ENCODE measurements around the gene RNF31. TPM values are rescaled to one million over a fixed set of nuclear protein-coding genes. Genes with fewer than 3 reads are reported as not detected.

Gene RNF31
- total RNA-seq, 1 experiment from 2014 or later = 69.6 TPM

DNA sequence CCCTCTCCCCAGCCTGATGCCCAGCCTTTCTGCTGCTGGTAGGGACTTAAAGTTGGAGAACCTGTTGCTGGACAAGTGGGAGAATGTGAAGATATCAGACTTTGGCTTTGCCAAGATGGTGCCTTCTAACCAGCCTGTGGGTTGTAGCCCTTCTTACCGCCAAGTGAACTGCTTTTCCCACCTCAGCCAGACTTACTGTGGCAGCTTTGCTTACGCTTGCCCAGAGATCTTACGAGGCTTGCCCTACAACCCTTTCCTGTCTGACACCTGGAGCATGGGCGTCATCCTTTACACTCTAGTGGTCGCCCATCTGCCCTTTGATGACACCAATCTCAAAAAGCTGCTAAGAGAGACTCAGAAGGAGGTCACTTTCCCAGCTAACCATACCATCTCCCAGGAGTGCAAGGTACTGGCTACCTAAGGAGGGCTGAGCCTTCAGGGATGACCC lies 59.8 kb downstream of the RNF31 start:
- no peak overlapping the region for H3K9ac ChIP-seq (ENCODE audit: low read length)
- H3K36me3 ChIP-seq (ENCODE audit: low read depth, low read length) = peaks cover 42% of the 10 kb centered on the region
- H2AFZ ChIP-seq (ENCODE audit: low read length) = no peak overlapping the region
- DNase-seq = no peak
- H3K27ac ChIP-seq (ENCODE audit: low read length) = no peak overlapping the region
- no peak for TF ChIP-seq EZH2 (IDR thresholded peaks at IDR 0.05; ENCODE audit: low read length, unreplicated experiment)
- TF ChIP-seq EZH2phosphoT487 (IDR thresholded peaks at IDR 0.05; ENCODE audit: borderline replicate concordance, low read length) = no peak
- no peak for TF ChIP-seq CTCF (conservative IDR thresholded peaks at IDR 0.05; ENCODE audit: low read depth, low read length)
- no peaks in the 10 kb centered on the region for H3K4me1 ChIP-seq (ENCODE audit: insufficient read depth, low read length)
- H4K20me1 ChIP-seq (ENCODE audit: low read length) = no peaks in the 10 kb centered on the region
- no TSS peak for BruUV-seq (replicated peaks)
- no peak overlapping the region for H3K4me3 ChIP-seq (ENCODE audit: low read length)
- no peak for ATAC-seq
- intact Hi-C loops (cut with micrococcal nuclease) = no loop called here
- POLR2A ChIA-PET (ENCODE audit: unreplicated experiment) = no interaction called here
- H3F3A ChIP-seq (ENCODE audit: low read length, unreplicated experiment) = no peaks in the 10 kb centered on the region
- no peaks in the 10 kb centered on the region for H3K9me3 ChIP-seq (ENCODE audit: low read length)
- H3K4me2 ChIP-seq (ENCODE audit: low read length) = no peak overlapping the region
- no peaks in the 10 kb centered on the region for H3K27me3 ChIP-seq (ENCODE audit: low read length)
- H3K9me2 ChIP-seq (replicated peaks; ENCODE audit: low read length) = no peaks in the 10 kb centered on the region
- peaks cover 9% of the 10 kb centered on the region; the same call in 1 of the 2 replicates for H3K79me2 ChIP-seq (ENCODE audit: low read length)
- CTCF ChIA-PET = no interaction called here

GRCh38 chr14:24207625-24208024 lies 60.3 kb downstream of the RNF31 start:
- intact Hi-C loops (cut with micrococcal nuclease) = no loop called here
- H3K9ac ChIP-seq (ENCODE audit: low read length) = no peak overlapping the region
- H3K27me3 ChIP-seq (ENCODE audit: low read length) = no peaks in the 10 kb centered on the region
- no TSS peak for BruUV-seq (replicated peaks)
- ChIA-PET CTCF (no interaction called here), POLR2A (ENCODE audit: unreplicated experiment) (no interaction called here)
- no peaks in the 10 kb centered on the region for H3F3A ChIP-seq (ENCODE audit: low read length, unreplicated experiment)
- ATAC-seq (no peak), DNase-seq (no peak)
- no peaks in the 10 kb centered on the region for H3K4me1 ChIP-seq (ENCODE audit: insufficient read depth, low read length)
- H2AFZ ChIP-seq (ENCODE audit: low read length) = no peak overlapping the region
- H3K27ac ChIP-seq (ENCODE audit: low read length) = no peak overlapping the region
- TF ChIP-seq EZH2 (IDR thresholded peaks at IDR 0.05; ENCODE audit: low read length, unreplicated experiment) (no peak), EZH2phosphoT487 (IDR thresholded peaks at IDR 0.05; ENCODE audit: borderline replicate concordance, low read length) (no peak), CTCF (conservative IDR thresholded peaks at IDR 0.05; ENCODE audit: low read depth, low read length) (no peak)
- peaks cover 13% of the 10 kb centered on the region; the same call in 1 of the 2 replicates for H3K79me2 ChIP-seq (ENCODE audit: low read length)
- no peaks in the 10 kb centered on the region for H4K20me1 ChIP-seq (ENCODE audit: low read length)
- no peak overlapping the region for H3K4me3 ChIP-seq (ENCODE audit: low read length)
- no peak overlapping the region for H3K4me2 ChIP-seq (ENCODE audit: low read length)
- H3K36me3 ChIP-seq (ENCODE audit: low read depth, low read length) = peaks cover 42% of the 10 kb centered on the region
- no peaks in the 10 kb centered on the region for H3K9me3 ChIP-seq (ENCODE audit: low read length)
- no peaks in the 10 kb centered on the region for H3K9me2 ChIP-seq (replicated peaks; ENCODE audit: low read length)

Small RNA genes within 50 kb of the gene (microRNA-seq; reads per million reads assigned to microRNA genes)
- gene MIR7703 (ENCODE audit: unreplicated experiment) = not detected

Other genes with a start within 250 kb of the RNF31 start
- 103 and 108 TPM in 2 replicates for gene DHRS4, start 193.7 kb upstream of the RNF31 start, total RNA-seq (2014; rRNA removed)
- 16.5 and 26.7 TPM in 2 replicates for gene DHRS4L2, start 158.6 kb upstream of the RNF31 start, total RNA-seq (2014; rRNA removed)
- not detected in 2 replicates for gene CARMIL3, start 95.5 kb upstream of the RNF31 start, total RNA-seq (2014; rRNA removed)
- not detected in 2 replicates for gene CPNE6, start 75.9 kb upstream of the RNF31 start, total RNA-seq (2014; rRNA removed)
- gene PCK2, start 53.2 kb upstream of the RNF31 start, total RNA-seq (2014; rRNA removed) = 10.0 and 11.6 TPM in 2 replicates
- gene DCAF11, start 32.7 kb upstream of the RNF31 start, total RNA-seq (2014; rRNA removed) = 68.2 and 85.8 TPM in 2 replicates
- 1.5 and 1.7 TPM in 2 replicates for gene NRL, start 32.5 kb upstream of the RNF31 start, total RNA-seq (2014; rRNA removed)
- 0.55 TPM in 1 of 2 replicates, not detected in the other for gene FITM1, start 16.8 kb upstream of the RNF31 start, total RNA-seq (2014; rRNA removed)
- gene PSME1, start 11.3 kb upstream of the RNF31 start, total RNA-seq (2014; rRNA removed) = 140 and 163 TPM in 2 replicates
- 30.1 and 36.7 TPM in 2 replicates for gene EMC9, start 5.9 kb upstream of the RNF31 start, total RNA-seq (2014; rRNA removed)
- gene PSME2, start 888 bp upstream of the RNF31 start, total RNA-seq (2014; rRNA removed) = 211 and 297 TPM in 2 replicates
- 10.5 and 20.6 TPM in 2 replicates for gene IRF9, start 13.8 kb downstream of the RNF31 start, total RNA-seq (2014; rRNA removed)
- 1.9 and 5.7 TPM in 2 replicates for gene REC8, start 24.6 kb downstream of the RNF31 start, total RNA-seq (2014; rRNA removed)
- gene IPO4, start 41.3 kb downstream of the RNF31 start, total RNA-seq (2014; rRNA removed) = 193 and 211 TPM in 2 replicates
- 52.1 and 58.3 TPM in 2 replicates for gene TM9SF1, start 47.9 kb downstream of the RNF31 start, total RNA-seq (2014; rRNA removed)
- 0.11 TPM in 1 of 2 replicates, not detected in the other for gene TSSK4, start 58.2 kb downstream of the RNF31 start, total RNA-seq (2014; rRNA removed)
- 58.3 and 67.9 TPM in 2 replicates for gene CHMP4A, start 66.0 kb downstream of the RNF31 start, total RNA-seq (2014; rRNA removed)
- 16.2 and 23.5 TPM in 2 replicates for gene MDP1, start 68.6 kb downstream of the RNF31 start, total RNA-seq (2014; rRNA removed)
- 330 and 337 TPM in 2 replicates for gene NEDD8, start 84.9 kb downstream of the RNF31 start, total RNA-seq (2014; rRNA removed)
- gene GMPR2, start 85.4 kb downstream of the RNF31 start, total RNA-seq (2014; rRNA removed) = 51.8 and 56.9 TPM in 2 replicates
- gene TINF2, start 95.1 kb downstream of the RNF31 start, total RNA-seq (2014; rRNA removed) = 31.7 and 39.8 TPM in 2 replicates
- gene TGM1, start 115.7 kb downstream of the RNF31 start, total RNA-seq (2014; rRNA removed) = 2.6 and 3.2 TPM in 2 replicates
- 39.2 and 51.5 TPM in 2 replicates for gene RABGGTA, start 124.1 kb downstream of the RNF31 start, total RNA-seq (2014; rRNA removed)
- gene DHRS1, start 152.3 kb downstream of the RNF31 start, total RNA-seq (2014; rRNA removed) = 15.8 and 15.9 TPM in 2 replicates
- 30.4 and 35.5 TPM in 2 replicates for gene NOP9, start 152.4 kb downstream of the RNF31 start, total RNA-seq (2014; rRNA removed)
- gene CIDEB, start 160.5 kb downstream of the RNF31 start, total RNA-seq (2014; rRNA removed) = not detected in 2 replicates
- gene LTB4R2, start 162.6 kb downstream of the RNF31 start, total RNA-seq (2014; rRNA removed) = 9.3 and 19.3 TPM in 2 replicates
- 11.6 and 13.1 TPM in 2 replicates for gene LTB4R, start 164.0 kb downstream of the RNF31 start, total RNA-seq (2014; rRNA removed)
- gene ADCY4, start 187.6 kb downstream of the RNF31 start, total RNA-seq (2014; rRNA removed) = 0.04 TPM in 1 of 2 replicates, not detected in the other
- not detected in 2 replicates for gene RIPK3, start 192.5 kb downstream of the RNF31 start, total RNA-seq (2014; rRNA removed)
- 11.5 and 15.1 TPM in 2 replicates for gene NFATC4, start 220.7 kb downstream of the RNF31 start, total RNA-seq (2014; rRNA removed)